ENCODE results near the gene HCFC1R1. TPM values are rescaled to one million over a fixed set of nuclear protein-coding genes. Genes with fewer than 3 reads are reported as not detected.

Gene HCFC1R1
- total and polyA plus RNA-seq, 7 experiments from 2014 or later, result 11.5 to 29.6 (median 14.9) TPM

DNA sequence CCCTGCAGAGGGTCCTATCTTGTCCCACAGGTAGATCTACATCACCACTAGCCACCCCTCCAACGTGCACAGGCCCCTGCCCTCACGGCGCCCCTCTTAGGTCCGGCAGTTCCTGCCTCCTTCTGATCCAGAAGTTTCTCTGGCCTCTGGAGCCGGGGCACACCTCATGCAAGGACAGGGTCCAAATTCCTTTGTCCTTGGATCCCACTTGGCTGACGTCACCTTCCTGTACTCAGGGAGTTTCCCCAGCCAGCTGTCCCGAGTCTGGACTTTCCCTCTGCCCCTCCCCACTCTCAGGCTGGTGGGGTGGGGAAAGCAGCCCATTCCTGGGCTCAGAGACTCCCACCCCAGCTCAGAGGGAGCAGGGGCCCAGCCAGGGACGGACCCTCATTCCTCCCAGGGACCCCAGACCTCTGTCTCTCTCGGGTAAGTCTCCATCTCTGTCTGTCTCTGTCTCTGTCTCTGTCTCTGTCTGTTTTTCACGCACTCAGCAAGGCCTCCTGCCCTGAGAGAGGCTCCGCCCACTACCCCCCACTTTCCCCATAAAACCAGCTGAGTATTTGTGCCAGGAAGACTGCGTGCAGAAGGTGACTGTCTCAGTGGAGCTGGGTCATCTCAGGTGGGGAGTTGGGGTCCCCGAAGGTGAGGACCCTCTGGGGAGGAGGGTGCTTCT lies 41.5 kb upstream of the HCFC1R1 start, which contains the start of gene IL32:
TSS of gene IL32 (plus strand) at position 572 of the 673 bp plus-strand sequence. CDS start 172 bp downstream, outside the sequence.
- Mint-ChIP-seq H3K4me3 (peak within 1 kb of the TSS; percentile 98 to 100 (median 99)), H3K36me3 (peaks cover 8 to 62% (median 24%) of the 10 kb centered on the region in 5 donors), H3K9me3 (peaks cover 0 to 6% (median 0%) of the 10 kb centered on the region in 11 donors), H3K27me3 (no peaks in the 10 kb centered on the region), H3K27ac (peak within 1 kb of the TSS; percentile 94 to 100 (median 98)), H3K4me1 (peaks cover 46 to 65% (median 60%) of the 10 kb centered on the region in 7 donors)
- DNase-seq (peak in 8 of 9 donors; percentile 43 to 69 (median 64)), ATAC-seq (peak; percentile 78)
- peak within 1 kb of the TSS; percentile 78 for H3K4me3 ChIP-seq (ENCODE audit: low read length)
- H3K36me3 ChIP-seq (ENCODE audit: control insufficient read depth in 2 of 3, insufficient read depth in 3 of 3, low read length in 3 of 3), result peaks cover 0 to 20% (median 3%) of the 10 kb centered on the region in 3 experiments
- intact Hi-C loops (cut with micrococcal nuclease), result loop anchor here (1.0 kb wide), 2 partner anchors 10 to 59 kb away; no protein-coding TSS in a partner anchor
- H3K27me3 ChIP-seq (ENCODE audit: control insufficient read depth in 2 of 2, insufficient read depth in 2 of 2, low read length in 2 of 2), result no peaks in the 10 kb centered on the region
- H3K4me1 ChIP-seq (ENCODE audit: control insufficient read depth in 2 of 2, insufficient read depth in 2 of 2, low read length in 2 of 2), result peaks cover 25 to 27% of the 10 kb centered on the region in 2 donors
- no peaks in the 10 kb centered on the region for H3K9me3 ChIP-seq (ENCODE audit: control insufficient read depth in 2 of 3, low read length in 3 of 3)
- ChIA-PET CTCF (interaction anchor here (0.7 to 13.9 kb wide), 6 partner anchors 11 to 65 kb away, joined by 3 to 244 read pairs (median 6); partner anchors contain the start of gene ZNF213), POLR2A (interaction anchor here (0.7 to 10.4 kb wide), 21 partner anchors 10 to 202 kb away, joined by 3 to 182 read pairs (median 5); partner anchors contain the start of genes ZNF213 and ZSCAN10)
- peak within 1 kb of the TSS; percentile 88 for H3K27ac ChIP-seq (ENCODE audit: low read depth, low read length)

- CTCF ChIA-PET, result interaction anchor here (0.6 to 13.9 kb wide), 6 partner anchors 13 to 105 kb away, joined by 3 to 244 read pairs (median 4); partner anchors contain the start of gene ZNF213
These were observed 40.1 kb upstream of the HCFC1R1 start for GRCh38 chr16:3063625-3064386.

GRCh38 chr16:3062553-3062952 lies 38.8 kb upstream of the HCFC1R1 start:
- peaks cover 25 to 27% of the 10 kb centered on the region in 2 donors for H3K4me1 ChIP-seq (ENCODE audit: control insufficient read depth in 2 of 2, insufficient read depth in 2 of 2, low read length in 2 of 2)
- Mint-ChIP-seq H3K36me3 (peaks cover 8 to 45% (median 10%) of the 10 kb centered on the region in 5 donors), H3K9me3 (peaks cover 0 to 6% (median 0%) of the 10 kb centered on the region in 11 donors), H3K4me3 (peak overlapping the region in 1 of 10 donors; percentile 14), H3K4me1 (peaks cover 34 to 53% (median 50%) of the 10 kb centered on the region in 7 donors), H3K27ac (peak overlapping the region in 8 of 9 donors; percentile 42 to 100 (median 78)), H3K27me3 (no peaks in the 10 kb centered on the region)
- CTCF ChIA-PET, result interaction anchor here (1.4 to 13.9 kb wide), 5 partner anchors 14 to 109 kb away, joined by 3 to 244 read pairs (median 4); partner anchors contain the start of gene ZNF213
- ATAC-seq (no peak), DNase-seq (no peak)
- no peaks in the 10 kb centered on the region for H3K9me3 ChIP-seq (ENCODE audit: control insufficient read depth in 2 of 3, low read length in 3 of 3)
- no peak overlapping the region for H3K4me3 ChIP-seq (ENCODE audit: low read length)
- intact Hi-C loops (cut with micrococcal nuclease), result no loop called here
- no peaks in the 10 kb centered on the region for H3K27me3 ChIP-seq (ENCODE audit: control insufficient read depth in 2 of 2, insufficient read depth in 2 of 2, low read length in 2 of 2)
- H3K27ac ChIP-seq (ENCODE audit: low read depth, low read length), result no peak overlapping the region
- POLR2A ChIA-PET, result interaction anchor here (0.7 to 10.4 kb wide), 8 partner anchors 7 to 73 kb away, joined by 3 to 182 read pairs (median 5); partner anchors contain the start of gene ZNF213
- H3K36me3 ChIP-seq (ENCODE audit: control insufficient read depth in 2 of 3, insufficient read depth in 3 of 3, low read length in 3 of 3), result peaks cover 0 to 10% (median 3%) of the 10 kb centered on the region in 3 experiments

More at GRCh38 chr16:3063625-3064386, 40.1 kb upstream of the HCFC1R1 start:
- no peaks in the 10 kb centered on the region for H3K9me3 ChIP-seq (ENCODE audit: control insufficient read depth in 2 of 3, low read length in 3 of 3)
- DNase-seq (no peak), ATAC-seq (no peak)
- Mint-ChIP-seq H3K4me1 (peaks cover 43 to 60% (median 59%) of the 10 kb centered on the region in 7 donors), H3K9me3 (peaks cover 0 to 6% (median 0%) of the 10 kb centered on the region in 11 donors), H3K4me3 (peak overlapping the region; percentile 15 to 100 (median 98)), H3K36me3 (peaks cover 8 to 53% (median 14%) of the 10 kb centered on the region in 5 donors), H3K27ac (peak overlapping the region; percentile 66 to 100 (median 98)), H3K27me3 (no peaks in the 10 kb centered on the region)
- H3K4me1 ChIP-seq (ENCODE audit: control insufficient read depth in 2 of 2, insufficient read depth in 2 of 2, low read length in 2 of 2), result peaks cover 28 to 33% of the 10 kb centered on the region in 2 donors
- no peak overlapping the region for H3K4me3 ChIP-seq (ENCODE audit: low read length)
- intact Hi-C loops (cut with micrococcal nuclease), result no loop called here
- peak overlapping the region; percentile 88 for H3K27ac ChIP-seq (ENCODE audit: low read depth, low read length)
- H3K27me3 ChIP-seq (ENCODE audit: control insufficient read depth in 2 of 2, insufficient read depth in 2 of 2, low read length in 2 of 2), result no peaks in the 10 kb centered on the region
- POLR2A ChIA-PET, result interaction anchor here (0.6 to 10.4 kb wide), 9 partner anchors 12 to 1656 kb away, joined by 3 to 182 read pairs (median 6); partner anchors contain the start of genes ZNF213 and ZSCAN10
- peaks cover 0 to 10% (median 3%) of the 10 kb centered on the region in 3 experiments for H3K36me3 ChIP-seq (ENCODE audit: control insufficient read depth in 2 of 3, insufficient read depth in 3 of 3, low read length in 3 of 3)

- peaks cover 0 to 6% (median 0%) of the 10 kb centered on the region in 11 donors for H3K9me3 Mint-ChIP-seq
- no peak for ATAC-seq
- H3K4me3 ChIP-seq (ENCODE audit: low read length), result no peak overlapping the region
- no peaks in the 10 kb centered on the region for H3K27me3 Mint-ChIP-seq
- peaks cover 0 to 3% (median 0%) of the 10 kb centered on the region in 3 experiments for H3K36me3 ChIP-seq (ENCODE audit: control insufficient read depth in 2 of 3, insufficient read depth in 3 of 3, low read length in 3 of 3)
- H3K27me3 ChIP-seq (ENCODE audit: control insufficient read depth in 2 of 2, insufficient read depth in 2 of 2, low read length in 2 of 2), result no peaks in the 10 kb centered on the region
- ChIA-PET POLR2A (interaction anchor here (0.6 to 10.4 kb wide), 17 partner anchors 9 to 92 kb away, joined by 3 to 182 read pairs (median 4); partner anchors contain the start of genes HCFC1R1, THOC6 and ZNF213), CTCF (interaction anchor here (0.9 to 13.9 kb wide), 16 partner anchors 9 to 107 kb away, joined by 3 to 244 read pairs (median 5); partner anchors contain the start of gene ZNF213)
- peaks cover 25 to 45% of the 10 kb centered on the region in 2 donors for H3K4me1 ChIP-seq (ENCODE audit: control insufficient read depth in 2 of 2, insufficient read depth in 2 of 2, low read length in 2 of 2)
- H3K27ac Mint-ChIP-seq, result peak overlapping the region; percentile 67 to 91 (median 83)
- intact Hi-C loops (cut with micrococcal nuclease), result no loop called here
- H3K4me3 Mint-ChIP-seq, result peak overlapping the region; percentile 76 to 92 (median 87)
- H3K9me3 ChIP-seq (ENCODE audit: control insufficient read depth in 2 of 3, low read length in 3 of 3), result no peaks in the 10 kb centered on the region
- DNase-seq, result no peak
- H3K4me1 Mint-ChIP-seq, result peaks cover 34 to 63% (median 49%) of the 10 kb centered on the region in 7 donors
- H3K27ac ChIP-seq (ENCODE audit: low read depth, low read length), result no peak overlapping the region
- H3K36me3 Mint-ChIP-seq, result peaks cover under 1 to 42% (median under 1%) of the 10 kb centered on the region in 5 donors
These were observed 36.8 kb upstream of the HCFC1R1 start for GRCh38 chr16:3060339-3061127.

DNA sequence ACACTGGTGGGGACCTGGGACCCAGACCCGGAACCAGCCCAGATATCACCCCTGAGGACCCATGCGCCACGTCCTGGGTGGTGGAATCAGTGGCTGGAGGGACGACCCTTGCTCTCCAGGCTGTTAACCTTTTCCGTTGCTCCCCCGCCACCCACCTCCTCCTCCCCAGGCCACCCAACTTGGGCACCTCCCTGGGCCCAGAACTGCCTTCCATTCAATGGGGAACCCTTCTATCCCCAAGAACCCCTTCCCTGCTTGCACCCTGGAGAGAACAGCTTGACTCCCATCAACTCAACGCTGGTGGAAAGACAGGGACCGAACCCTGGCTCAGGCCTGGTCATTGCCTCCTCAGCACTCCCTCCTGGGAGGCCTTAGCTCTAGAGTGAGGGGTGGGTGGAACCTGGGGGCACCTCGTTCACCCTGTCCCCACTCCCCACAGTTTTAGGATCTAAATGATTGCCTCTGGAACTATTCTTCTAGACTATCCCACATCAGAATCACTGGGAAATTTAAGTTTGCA lies 36.0 kb upstream of the HCFC1R1 start:
- peaks cover 0 to 45% (median 0%) of the 10 kb centered on the region in 5 donors for H3K36me3 Mint-ChIP-seq
- Histone ChIP-seq H3K4me1 (ENCODE audit: control insufficient read depth in 2 of 2, insufficient read depth in 2 of 2, low read length in 2 of 2) (peaks cover 28 to 50% of the 10 kb centered on the region in 2 donors), H3K27ac (ENCODE audit: low read depth, low read length) (peak overlapping the region; percentile 89), H3K27me3 (ENCODE audit: control insufficient read depth in 2 of 2, insufficient read depth in 2 of 2, low read length in 2 of 2) (no peaks in the 10 kb centered on the region), H3K4me3 (ENCODE audit: low read length) (peak overlapping the region; percentile 77), H3K36me3 (ENCODE audit: control insufficient read depth in 2 of 3, insufficient read depth in 3 of 3, low read length in 3 of 3) (peaks cover 0 to 3% (median 0%) of the 10 kb centered on the region in 3 experiments), H3K9me3 (ENCODE audit: control insufficient read depth in 2 of 3, low read length in 3 of 3) (no peaks in the 10 kb centered on the region)
- H3K9me3 Mint-ChIP-seq, result peaks cover 0 to 6% (median 0%) of the 10 kb centered on the region in 11 donors
- ChIA-PET CTCF (interaction anchor here (0.8 to 13.9 kb wide), 21 partner anchors 10 to 112 kb away, joined by 3 to 244 read pairs (median 4); partner anchors contain the start of gene ZNF213), POLR2A (interaction anchor here (0.5 to 10.4 kb wide), 21 partner anchors 10 to 301 kb away, joined by 3 to 182 read pairs (median 5); partner anchors contain the start of genes HCFC1R1, THOC6 and ZNF213)
- H3K27me3 Mint-ChIP-seq, result no peaks in the 10 kb centered on the region
- no peak for ATAC-seq
- H3K27ac Mint-ChIP-seq, result peak overlapping the region; percentile 51 to 91 (median 83)
- intact Hi-C loops (cut with micrococcal nuclease), result loop anchor here (1.0 to 2.0 kb wide), 10 partner anchors 15 to 107 kb away; no protein-coding TSS in a partner anchor
- peaks cover 37 to 63% (median 49%) of the 10 kb centered on the region in 7 donors for H3K4me1 Mint-ChIP-seq
- H3K4me3 Mint-ChIP-seq, result peak overlapping the region; percentile 76 to 92 (median 87)
- no peak for DNase-seq

Measured in naive thymus-derived CD4-positive, alpha-beta T cell (primary cell).